Adrenal gland (tissue), 5 donors: Measurements from ENCODE around the gene FTSJ1.

Source experiments
- POLR2A ChIP-seq, 2 donors: fragments of 450-650 bp; IDR thresholded peaks; one replicate each; pipeline ENCODE4 v1.6.1; 2017; ENCODE audit warnings: antibody characterized with exemption in 2 of 2, mild to moderate bottlenecking in 2 of 2, moderate library complexity in 1 of 2
- TF ChIP-seq, protein P1 (sequence below), 6 experiments: fragments of 450-650 bp in 4 of 6; fragments of 200-600 bp in 2 of 6; sonication (generic) in 1 of 6; IDR thresholded peaks; 1 replicate in 5 of 6; 2 replicates in 1 of 6; pipeline versions ENCODE4 v1.5.1 to v1.8.0; 2016 to 2021; ENCODE audit warnings: antibody characterized with exemption in 6 of 6, mild to moderate bottlenecking in 2 of 6, moderate library complexity in 1 of 6
- donor health status: DM: no; HTN: no; CAD: no.

DNA sequence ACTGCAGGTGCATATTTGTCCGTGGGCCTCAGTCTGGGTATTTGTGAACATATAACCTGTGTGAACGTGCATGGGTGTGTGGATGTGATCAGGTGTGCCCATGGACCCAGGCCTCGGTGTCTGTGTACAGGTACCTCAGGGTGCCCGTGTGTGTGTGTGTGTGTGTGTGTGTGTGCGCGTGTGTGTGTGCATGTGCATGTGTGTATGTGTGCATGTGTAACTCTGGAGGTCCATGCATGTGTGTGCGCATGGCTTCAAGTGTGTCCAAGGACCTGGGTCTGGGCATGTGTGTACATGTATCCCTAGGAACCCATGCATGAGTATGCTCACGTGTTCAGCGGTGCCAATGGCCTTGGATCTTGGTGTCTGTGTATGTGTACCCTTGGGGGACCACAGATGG, 15.8 kb downstream of the FTSJ1 start:
- TF ChIP-seq POLR2A (IDR thresholded peaks at IDR 0.05): no peak
- TF ChIP-seq, protein P1, sequence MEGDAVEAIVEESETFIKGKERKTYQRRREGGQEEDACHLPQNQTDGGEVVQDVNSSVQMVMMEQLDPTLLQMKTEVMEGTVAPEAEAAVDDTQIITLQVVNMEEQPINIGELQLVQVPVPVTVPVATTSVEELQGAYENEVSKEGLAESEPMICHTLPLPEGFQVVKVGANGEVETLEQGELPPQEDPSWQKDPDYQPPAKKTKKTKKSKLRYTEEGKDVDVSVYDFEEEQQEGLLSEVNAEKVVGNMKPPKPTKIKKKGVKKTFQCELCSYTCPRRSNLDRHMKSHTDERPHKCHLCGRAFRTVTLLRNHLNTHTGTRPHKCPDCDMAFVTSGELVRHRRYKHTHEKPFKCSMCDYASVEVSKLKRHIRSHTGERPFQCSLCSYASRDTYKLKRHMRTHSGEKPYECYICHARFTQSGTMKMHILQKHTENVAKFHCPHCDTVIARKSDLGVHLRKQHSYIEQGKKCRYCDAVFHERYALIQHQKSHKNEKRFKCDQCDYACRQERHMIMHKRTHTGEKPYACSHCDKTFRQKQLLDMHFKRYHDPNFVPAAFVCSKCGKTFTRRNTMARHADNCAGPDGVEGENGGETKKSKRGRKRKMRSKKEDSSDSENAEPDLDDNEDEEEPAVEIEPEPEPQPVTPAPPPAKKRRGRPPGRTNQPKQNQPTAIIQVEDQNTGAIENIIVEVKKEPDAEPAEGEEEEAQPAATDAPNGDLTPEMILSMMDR (IDR thresholded peaks at IDR 0.05): no peak
